ENCODE data around the gene LECT2.

LECT2 gene

DNA sequence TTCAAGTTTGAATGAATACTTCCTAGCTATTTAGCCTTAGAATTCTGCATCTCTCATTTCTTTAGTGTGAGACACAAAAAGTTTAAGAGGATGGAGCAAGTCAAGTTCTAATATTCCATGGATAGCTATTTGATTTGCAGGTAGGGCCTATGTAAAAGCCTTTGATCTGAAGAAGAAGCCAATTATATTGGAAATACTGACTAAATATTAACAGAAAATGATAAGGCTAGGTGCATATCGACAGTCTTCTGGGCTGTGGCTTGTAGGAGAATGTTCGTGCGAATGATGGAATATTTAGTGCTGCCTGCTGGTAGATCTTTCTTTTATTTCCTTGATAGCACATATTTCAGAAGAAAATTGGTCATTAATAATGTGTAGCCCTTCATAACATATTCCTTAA is at the start of gene LECT2:
Gene LECT2 (minus strand): TSS at position 85 of the 400 bp plus-strand sequence. CDS start 150 bp downstream, outside the sequence.
- no peak for DNase-seq

DNA sequence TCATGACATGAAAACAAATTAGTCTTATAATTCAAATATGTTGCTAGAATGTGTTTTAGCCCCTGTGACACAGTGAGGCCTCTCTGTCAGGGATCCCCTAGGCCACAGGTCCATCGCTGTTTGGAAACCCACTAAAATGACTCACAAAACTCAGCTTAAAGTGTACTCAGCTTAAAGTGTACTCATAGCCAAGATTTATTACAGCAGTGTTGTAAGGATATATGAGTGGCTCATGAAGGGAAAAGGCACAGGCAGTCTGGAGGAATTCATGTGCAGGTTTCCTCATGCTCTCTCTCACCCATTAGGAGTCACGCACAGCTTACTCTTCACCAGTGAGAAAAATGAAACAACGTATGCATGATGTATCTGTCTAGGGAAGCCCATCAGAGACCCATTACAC is 49.7 kb upstream of the LECT2 start:
- DNase-seq = no peak

DNA sequence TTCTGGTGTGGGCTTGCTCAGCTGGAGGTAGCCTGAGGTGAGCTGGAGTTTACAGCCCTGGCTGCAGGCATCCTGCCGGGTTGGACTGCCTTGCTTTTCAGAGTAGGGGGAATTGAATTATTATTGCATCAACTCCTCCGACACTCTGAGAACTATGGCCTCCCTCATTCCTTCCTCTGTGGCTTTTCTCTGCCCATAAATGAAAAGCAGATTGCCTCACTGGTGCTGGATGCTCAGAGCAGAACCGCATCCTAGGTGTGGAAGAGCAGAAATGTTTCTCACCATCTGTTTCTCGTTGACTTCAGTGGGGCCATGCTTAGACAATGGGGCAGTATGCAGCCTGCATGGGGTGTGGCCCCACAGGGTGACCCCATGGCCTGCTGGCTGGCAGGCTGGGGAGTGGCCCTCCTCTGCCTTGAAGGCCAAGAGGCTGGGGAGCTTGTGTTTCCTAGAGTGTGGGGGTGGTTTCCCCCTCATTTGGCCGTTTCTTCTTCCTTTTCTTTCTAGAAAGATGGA is 46.7 kb upstream of the LECT2 start:
- no peak for DNase-seq

DNA sequence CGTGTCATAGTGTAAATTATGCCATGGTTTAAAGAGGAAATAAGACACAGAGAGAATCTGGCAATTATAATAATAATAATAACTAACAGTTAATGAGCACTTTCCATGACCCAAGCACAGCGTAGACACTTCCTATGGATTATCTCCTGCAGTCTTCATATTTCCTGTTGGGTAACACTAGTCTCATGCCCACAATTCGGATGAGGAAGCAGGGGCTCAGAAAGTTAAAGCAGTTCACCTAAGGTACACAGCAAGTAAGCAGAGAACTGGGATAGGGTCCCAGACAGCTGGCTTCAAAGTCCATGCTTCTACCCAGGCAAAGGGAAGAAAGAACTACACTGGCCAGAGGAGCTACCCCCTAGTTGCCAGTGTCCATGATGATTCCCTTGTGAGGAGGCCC is 46.1 kb upstream of the LECT2 start:
- DNase-seq = no peak

DNA sequence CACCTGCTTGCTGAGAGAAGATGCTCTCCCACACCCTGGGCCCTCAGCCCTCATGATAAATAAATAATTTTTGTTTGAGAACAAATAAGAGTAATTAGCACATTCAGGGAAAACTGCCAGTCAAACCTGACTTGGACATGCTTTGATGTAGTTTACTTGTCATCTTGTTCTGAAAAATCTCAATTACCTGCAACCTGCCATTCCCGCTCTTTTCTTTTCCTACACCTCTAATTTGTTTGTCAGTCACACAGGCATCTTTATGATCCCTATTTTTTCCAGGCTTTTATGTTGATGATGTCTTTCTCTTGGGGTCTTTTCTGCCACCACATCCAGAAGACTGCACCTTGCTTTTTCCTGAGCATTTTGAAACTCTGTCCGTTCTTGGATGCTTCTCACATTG is 45.4 kb upstream of the LECT2 start:
- no peak for DNase-seq

DNA sequence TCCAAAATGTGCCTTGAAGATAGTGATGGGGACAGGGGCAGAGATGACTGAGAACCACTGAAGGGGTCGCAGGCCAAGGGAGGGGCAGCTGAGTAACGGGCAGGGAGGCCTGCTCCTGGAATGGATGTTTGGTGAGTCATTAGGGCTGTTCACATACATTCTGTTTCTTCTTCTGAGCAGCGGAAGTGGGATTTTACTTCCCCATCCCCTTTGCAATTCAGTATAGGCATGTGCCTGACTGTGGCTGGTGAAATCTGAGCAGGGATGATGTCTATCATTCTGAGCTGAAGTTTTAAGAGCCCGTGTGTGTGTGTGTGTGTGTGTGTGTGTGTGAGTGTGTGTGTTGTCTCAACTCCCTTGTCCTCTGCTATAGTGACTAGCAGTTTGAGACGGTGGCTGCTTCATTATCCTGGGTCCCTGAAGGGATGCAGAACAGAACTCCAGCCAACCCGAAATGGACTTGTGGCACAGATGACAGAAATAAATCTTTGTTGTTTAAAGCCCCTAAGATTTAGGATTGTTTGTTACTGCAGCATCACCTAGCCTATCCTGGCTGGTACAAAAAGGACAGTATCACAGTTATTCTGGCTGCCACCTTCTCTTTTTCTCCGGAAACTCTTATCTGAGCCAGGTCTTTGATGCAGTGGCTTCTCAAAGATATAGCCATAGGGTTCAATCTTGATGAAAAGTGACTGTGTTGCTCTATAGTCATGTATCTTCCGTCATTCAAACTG is 44.8 kb upstream of the LECT2 start:
- DNase-seq = no peak

DNA sequence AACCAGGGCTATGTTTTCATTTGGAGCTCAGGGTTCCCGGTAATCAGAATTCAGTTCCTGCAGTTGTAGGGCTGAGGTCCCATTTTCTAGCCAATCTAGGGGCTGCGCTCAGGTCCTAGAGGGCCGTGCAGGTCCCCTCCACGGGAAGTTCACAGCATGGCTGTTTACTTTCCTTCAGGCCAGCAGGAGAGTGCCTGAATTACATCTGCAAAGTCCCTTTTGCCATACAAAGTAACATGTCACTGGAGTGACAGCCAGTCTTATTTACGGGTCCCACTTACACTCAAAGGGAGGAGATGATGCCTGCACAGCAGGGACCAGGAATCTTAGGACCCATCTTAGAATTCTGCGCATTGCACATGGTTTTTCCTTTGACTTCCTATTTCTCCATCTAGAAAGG is 44.1 kb upstream of the LECT2 start:
- DNase-seq = no peak

DNA sequence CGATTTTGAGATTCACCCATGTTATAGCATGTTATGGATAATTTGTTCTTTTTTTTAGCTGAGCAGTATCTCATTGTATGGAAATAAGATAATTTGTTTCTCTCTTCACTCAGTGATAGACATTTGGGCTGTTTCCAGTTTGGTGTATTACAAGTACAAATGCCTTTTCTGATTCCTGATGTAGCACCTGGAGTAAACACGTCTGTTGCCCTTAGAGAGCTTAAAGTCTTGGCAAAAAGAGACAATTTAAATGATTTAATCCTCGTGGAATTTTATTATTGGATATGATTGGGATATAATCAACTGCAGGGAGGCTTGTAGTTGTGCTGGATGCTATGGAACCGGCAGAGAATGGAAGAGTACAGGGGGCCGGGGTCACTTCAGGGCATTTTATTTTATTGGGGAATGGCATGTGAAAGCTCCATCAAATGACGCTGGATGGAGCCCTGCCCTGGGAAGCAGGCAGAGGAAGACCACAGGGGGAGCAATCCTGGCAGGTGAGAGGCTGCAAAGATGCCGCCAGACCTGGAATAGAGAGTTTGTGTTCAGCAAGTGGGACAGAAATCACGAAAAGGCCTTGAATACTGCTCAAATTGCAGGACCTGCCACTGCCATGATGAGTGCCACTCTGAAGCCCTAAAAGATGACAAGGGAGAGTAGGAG is 43.0 kb upstream of the LECT2 start:
- DNase-seq = no peak

DNA sequence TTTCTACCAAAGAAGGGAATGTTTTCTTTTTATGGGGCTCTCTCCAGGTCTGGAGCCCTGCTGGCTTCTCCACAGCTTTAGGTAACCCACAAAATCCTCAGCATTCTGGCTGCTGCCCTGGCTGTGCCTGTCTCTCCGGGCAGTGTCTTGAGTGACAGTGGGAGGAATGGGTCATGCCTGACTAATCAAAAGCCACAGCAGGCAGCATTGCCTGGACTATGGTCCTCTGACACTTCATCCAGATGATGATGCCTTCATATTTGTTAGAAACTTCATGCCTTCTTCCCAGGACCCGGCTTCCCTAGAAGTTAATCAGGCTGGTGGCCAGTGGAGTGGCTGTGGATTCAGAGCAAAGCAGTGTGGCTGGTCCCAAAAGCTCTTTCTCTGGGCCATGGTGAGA is 41.8 kb upstream of the LECT2 start:
- DNase-seq = no peak

DNA sequence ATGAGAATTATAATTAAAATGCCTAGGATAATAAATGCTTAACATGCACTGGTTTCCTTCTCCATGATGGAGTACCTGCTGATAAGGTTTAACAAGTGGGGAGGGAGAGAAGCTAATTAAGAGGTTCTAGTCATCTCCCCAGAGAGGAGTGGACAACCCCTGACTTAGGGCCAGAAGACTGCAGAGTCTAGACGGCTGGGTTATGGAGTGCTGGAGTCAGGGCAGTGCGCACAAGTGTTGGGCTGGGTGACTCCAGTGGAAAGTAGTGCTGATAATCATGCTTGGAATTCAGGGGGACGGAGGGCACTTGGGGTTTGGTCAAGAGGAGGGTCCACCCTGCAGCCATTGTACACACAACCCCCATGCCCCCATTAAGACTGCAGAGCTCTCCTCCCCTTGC is 41.2 kb upstream of the LECT2 start:
- no peak for DNase-seq

DNA sequence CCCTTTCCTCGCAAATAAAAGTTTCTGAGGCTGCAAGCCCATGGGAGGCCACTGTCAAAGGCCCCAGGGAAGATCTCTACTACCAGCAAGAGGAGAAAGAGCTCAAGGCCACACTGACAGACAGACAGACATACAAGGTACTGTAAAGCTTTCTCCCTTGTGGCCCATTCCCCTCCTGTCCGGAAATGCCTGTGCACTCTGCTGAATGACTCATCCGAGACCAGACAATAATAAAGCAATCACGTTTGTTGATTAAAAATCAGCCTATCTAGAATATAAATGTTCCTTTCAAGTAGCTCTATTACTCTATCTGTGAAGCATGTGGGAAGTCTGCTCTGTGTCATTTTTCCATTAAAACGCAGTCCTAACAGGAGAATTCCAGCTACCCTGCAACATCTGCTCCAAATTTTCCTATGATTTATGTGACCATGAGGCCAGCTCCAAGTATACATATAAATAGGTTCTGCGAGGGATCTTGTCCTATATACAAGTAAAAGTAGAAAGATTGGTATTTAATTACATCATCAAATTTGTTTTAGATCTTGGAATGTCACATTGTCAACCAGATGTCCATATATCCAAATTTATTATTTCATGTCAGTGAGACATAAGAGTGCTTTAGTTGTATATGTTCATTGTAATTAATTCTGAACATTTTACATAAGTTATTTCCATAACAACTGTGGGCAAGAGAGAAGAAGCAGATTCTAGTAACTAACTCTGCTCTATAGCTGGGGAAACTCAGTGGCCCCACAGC is 39.3 kb upstream of the LECT2 start:
- no peak for DNase-seq

DNA sequence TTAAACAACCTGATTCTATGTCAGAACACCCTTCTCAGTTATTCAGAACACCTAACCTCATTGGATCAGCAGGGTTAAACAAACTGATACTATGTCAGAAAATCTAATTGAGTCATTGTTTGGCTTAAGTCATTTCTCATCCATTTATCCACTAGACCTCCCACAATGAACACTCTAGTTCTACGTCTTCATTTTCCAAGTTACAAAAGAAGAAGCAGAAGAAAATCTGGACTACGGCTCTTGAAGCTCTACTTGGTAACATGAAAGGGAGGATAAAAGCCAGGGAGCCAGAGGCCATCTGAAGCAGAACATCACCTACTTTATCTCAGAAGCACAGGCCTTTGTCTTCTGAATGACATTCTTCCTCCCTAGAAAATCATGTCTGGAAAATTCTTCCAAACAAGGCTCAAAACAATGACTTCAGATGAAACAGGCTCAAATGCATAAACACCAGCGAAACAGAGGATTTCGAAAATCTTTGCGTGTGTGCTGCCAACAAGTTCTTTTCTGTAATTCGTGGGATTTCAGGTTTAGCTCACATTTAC is 38.6 kb upstream of the LECT2 start:
- DNase-seq = no peak

DNA sequence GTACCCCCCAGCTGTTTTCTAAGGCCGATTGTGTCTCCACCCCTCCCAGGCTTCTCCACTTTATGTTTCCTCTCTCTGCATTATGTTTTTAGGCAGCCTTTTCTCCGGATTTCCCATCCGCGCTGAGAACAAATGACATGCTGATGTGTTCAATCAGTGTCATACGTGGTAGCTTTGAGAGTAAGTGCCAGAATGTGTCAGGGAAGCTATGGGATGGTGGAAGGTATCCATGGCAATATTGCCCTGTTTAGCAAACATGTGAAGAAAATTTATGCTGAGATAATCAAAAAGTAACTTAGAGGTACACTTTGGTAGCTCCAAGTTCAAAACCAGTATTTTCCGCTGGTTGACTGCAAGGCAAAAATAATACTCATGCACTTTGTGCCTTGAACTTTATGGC is 36.6 kb upstream of the LECT2 start:
- no peak for DNase-seq

DNA sequence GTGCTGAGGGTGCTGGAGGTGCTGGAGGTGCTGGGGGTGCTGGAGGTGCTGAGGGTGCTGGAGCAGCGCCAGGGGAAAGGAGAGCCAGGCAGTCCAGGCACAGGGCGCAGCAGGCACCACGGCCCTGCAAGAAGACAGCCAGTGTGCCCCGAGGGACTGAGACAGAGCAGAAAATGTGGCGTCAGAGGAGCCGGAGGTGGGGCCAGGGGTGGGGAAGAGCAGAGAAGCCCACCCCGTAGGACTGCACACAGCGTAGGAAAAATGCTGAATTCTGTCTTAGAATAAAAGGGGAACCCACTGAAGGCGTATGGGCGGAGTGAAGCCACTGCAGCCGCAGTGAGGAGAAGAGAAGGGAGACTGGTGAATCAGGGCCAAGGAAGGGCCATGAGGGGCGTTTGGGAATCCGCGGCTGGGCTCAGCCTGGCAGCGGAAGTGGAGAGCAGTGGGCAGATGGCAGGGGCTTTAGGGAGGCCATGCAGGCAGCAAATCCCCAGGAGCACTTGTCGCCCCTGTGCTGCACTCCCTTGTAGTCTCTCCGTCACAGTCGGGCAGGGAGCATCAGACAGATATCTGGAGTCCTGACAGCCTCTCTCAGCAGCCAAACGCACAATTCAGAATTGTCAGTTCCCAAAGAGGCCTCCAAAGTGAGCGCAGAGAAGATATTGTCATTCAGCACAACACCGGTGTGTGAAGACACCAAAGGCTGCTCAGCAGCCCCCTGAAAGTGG is 35.9 kb upstream of the LECT2 start:
- DNase-seq = no peak

DNA sequence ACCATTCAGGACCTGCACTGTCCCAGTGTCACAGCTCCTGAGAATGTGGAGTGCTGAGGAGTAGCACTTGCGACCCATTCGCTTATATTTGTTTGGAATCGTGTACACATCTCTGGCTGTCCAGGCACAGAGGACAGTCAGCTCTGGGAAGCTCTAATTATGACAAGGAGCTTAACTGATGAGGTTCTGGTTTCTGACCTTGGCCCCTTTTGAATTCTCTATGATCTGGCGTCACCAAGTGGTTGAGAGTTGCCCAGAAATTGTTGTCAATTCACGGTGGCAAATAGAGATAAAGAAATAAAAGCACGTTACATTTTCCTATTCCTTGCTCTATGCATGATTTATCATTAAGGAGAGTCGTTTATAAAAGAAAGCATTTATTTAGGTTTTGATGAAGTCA is 34.9 kb upstream of the LECT2 start:
- no peak for DNase-seq

DNA sequence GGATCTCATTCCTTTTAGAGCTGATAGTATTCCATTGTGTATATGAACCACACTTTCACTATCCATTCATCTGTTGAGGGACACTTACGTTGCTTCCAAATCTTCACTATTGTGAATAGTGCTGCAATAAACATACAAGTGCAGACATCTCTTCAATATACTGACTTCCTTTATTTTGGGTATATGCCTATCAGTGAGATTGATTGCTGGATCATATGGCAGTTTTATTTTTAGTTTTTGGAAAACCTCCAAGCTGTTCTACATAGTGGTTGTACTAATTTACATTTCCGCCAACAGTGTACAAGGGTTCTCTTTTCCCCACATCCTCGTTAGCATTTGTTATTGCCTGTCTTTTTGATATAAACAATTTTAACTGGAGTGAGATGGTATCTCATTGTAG is 33.8 kb upstream of the LECT2 start:
- DNase-seq = no peak

DNA sequence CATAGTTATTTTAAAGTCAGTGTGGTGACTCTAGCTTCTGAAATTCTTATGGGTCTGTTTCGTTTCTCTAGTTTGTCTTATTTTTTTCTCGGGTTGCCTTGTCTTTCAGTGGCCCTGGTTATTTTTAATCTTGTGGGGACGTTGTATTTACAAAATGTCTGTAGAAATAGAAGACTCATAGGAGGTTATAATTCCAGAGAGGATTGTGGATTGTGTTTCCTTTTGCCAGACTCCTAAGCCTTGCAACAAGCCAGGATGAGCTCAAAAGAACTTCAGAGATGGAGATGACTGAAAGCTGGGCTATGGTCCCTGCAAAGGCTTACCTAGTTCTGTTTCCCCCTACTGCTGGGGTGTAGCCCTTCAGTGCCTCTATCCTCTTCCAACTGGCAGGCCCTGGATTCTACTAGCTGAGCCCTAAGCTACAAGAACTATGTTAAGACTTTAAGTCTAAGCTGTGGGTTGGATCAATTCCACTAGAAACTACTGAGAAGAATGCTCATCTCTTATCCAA is 32.2 kb upstream of the LECT2 start:
- DNase-seq = no peak

DNA sequence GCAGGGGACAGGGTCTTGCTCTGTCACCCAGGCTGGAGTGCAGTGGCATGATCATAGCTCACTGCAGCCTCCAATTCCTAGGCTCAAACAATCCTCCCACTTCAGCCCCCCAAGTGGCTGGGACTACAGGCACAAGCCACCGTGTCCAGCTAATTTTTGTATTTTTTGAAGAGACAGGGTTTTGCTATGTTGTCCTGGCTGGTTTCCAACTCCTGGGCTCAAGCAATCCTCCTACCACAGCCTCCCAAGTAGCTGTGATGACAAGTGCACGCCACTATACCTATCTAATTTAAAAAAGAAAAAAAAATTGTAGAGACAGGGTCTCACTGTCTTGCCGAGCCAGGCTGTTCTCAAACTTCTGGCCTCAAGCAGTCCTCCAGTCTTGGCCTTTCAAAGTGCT is 31.6 kb upstream of the LECT2 start:
- no peak for DNase-seq

DNA sequence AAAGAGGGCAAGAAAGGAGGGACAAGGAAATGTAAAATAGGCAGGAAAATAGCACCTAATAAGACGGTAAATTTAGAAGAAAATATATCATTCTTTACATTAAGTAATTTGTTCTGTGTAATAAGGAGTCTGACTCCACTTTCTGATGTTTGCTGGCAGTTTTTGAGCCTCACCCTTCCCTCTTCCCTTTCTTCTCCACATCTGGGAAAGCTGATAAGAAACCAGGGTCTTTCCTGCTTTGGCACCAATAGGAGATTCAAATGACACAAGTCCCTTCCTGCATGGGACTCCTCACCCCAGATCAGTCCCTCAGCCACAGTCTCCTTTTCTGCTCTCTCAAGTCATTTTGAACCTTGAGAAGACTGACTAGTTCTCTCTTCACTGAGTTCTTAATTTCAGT is 31.2 kb upstream of the LECT2 start:
- no peak for DNase-seq

DNA sequence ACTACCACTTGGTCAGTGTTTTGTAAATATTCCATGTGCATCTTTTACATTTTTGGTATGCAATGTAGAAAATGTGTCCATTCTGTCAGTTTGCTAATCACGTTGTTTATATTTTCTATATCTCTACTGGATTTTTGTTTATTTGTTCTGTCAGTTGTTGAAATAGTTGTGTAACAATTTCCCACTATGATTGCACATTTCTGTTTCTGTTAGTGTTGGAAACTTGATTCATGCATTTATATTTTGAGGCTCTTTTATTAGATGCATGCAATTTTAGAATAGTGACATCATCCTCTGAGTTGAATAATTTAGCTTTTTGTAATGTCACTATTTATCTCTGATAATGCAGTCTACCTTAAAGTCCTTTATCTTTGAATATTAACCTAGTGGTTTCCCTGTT is 25.8 kb upstream of the LECT2 start:
- DNase-seq = no peak

DNA sequence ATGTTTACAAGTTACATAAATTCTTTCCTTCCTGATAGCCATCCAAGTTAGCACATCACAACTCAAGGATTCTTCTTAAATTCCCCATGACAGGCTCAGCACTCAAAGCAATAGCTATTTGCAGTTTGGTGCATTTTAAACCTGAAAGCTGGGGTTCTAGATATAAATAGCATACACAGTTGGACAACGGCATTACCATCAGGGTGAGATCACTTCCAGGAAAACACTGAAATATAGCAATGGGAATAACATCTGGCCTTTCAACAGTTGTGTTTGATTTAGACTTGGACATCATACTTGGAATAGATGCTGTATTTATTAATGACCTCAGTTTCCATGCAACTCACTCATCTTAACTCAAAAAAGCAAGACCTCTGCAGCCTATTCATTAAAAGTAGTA is 24.7 kb upstream of the LECT2 start:
- no peak for DNase-seq

DNA sequence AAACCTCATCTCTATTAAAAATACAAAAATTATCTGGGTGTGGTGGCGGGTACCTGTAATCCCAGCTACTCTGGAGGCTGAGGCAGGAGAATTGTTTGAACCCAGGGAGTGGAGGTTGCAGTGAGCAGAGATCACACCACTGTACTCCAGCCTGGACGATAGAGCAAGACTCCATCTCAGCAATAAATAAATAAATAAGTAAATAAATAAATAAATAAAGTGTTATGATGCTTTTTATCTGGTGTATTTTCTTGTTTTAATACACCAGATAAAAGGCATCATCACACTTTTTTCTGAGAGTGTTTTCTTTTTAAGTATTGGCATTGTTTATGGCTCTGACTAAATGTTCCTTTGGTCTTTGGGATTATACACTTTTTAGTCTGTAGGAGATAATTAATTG is 24.2 kb upstream of the LECT2 start:
- no peak for DNase-seq

DNA sequence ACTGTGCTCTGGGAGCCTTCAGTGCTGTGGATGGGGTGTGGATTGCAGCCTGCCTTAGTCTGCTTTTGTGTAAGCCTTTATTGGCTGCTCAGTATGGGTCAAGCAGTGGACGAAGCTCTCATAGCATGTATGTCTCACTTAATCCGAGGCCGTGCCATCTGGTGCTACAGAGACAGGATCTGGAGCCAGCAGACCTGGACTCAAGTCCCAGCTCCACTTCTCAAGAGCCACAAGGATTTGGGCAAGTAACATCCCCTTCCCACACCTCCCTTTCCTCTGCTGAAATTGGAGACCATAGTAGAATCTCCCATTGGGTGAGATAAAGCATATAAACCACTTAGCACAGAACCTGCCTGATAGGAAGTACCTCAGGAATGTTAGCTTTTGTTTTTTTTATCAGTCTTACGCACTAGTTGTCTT is 23.4 kb upstream of the LECT2 start:
- DNase-seq = no peak
